Adrenal gland (tissue), 12 donors: ENCODE measurements around the gene VSTM1. TPM values are rescaled to one million over a fixed set of nuclear protein-coding genes. Genes with fewer than 3 reads are reported as not detected.
"Not testable (repeated sequence)": the region's sequence is repeated elsewhere in the genome, so short reads cannot be mapped to it uniquely, and the experiment has no call there.

Experiments
- DNase-seq, 7 donors: peaks; one replicate each; pipeline ENCODE4 v3.0.0-alpha.2; 2019 to 2020
- H3K27ac ChIP-seq, 5 donors: fragments of 200-600 bp; sonication (generic) in 4 of 5; 1 replicate in 3 of 5; 2 replicates in 2 of 5; pipeline versions ENCODE4 v1.5.1 to v1.8.0; 2016 to 2020; ENCODE audit warnings: mild to moderate bottlenecking in 1 of 5
- H3K27me3 ChIP-seq: fragments of 200-600 bp; 2 replicates; pipeline ENCODE4 v1.8.0; 2021
- H3K36me3 ChIP-seq, 2 donors: fragments of 200-600 bp; replicated peaks in 1 of 2; 1 replicate in 1 of 2; 2 replicates in 1 of 2; pipeline versions ENCODE4 v1.5.1 to v1.8.0; 2018 to 2022
- H3K4me1 ChIP-seq, 2 donors: fragments of 200-600 bp; replicated peaks in 1 of 2; 1 replicate in 1 of 2; 2 replicates in 1 of 2; pipeline versions ENCODE4 v1.5.1 to v1.8.0; 2018 to 2021
- H3K4me3 ChIP-seq, 4 donors: fragments of 200-600 bp; sonication (generic) in 3 of 4; one replicate each; pipeline ENCODE4 v1.5.1; 2016 to 2018
- H3K9me3 ChIP-seq, 3 donors: fragments of 200-600 bp; sonication (generic) in 1 of 3; replicated peaks in 1 of 3; 1 replicate in 2 of 3; 2 replicates in 1 of 3; pipeline versions ENCODE4 v1.5.1 to v1.8.0; 2016 to 2021
- CTCF ChIP-seq, 6 experiments: fragments of 450-650 bp in 4 of 6; fragments of 200-600 bp in 2 of 6; sonication (generic) in 1 of 6; IDR thresholded peaks; 1 replicate in 5 of 6; 2 replicates in 1 of 6; pipeline versions ENCODE4 v1.5.1 to v1.8.0; 2016 to 2021; ENCODE audit warnings: antibody characterized with exemption in 6 of 6, mild to moderate bottlenecking in 2 of 6, moderate library complexity in 1 of 6
- POLR2A ChIP-seq, 2 donors: fragments of 450-650 bp; IDR thresholded peaks; one replicate each; pipeline ENCODE4 v1.6.1; 2017; ENCODE audit warnings: antibody characterized with exemption in 2 of 2, mild to moderate bottlenecking in 2 of 2, moderate library complexity in 1 of 2
- WGBS, 4 donors: extraction: QIAGEN DNeasy Blood & Tissue Kit in 2 of 4; methylation state at CpG; one replicate each; pipeline versions ENCODE4 v1.1.5 to v1.1.7; 2013 to 2017; 5-methylcytosine and 5-hydroxymethylcytosine counted together
- intact Hi-C, 2 donors: fragments of 100-400 bp; cut with DNase I; formaldehyde crosslinking; loops; one replicate each; pipeline versions ENCODE4 v1.14.1 to v1.15.0; 2022 to 2023
- polyA plus RNA-seq, 3 donors: library from polyadenylated mRNA; stranded (reverse); fragments of 200-250 nt in 2 of 3; fragments of 350-450 nt in 1 of 3; fragmentation: Illumina TruSeq in 1 of 3; extraction: RNeasy Lipid Tissue Mini Kit (QIAGEN cat#74804) in 1 of 3; gene quantifications; one replicate each; pipeline ENCODE4 v1.2.3, GENCODE V29; 2013 to 2014
- total RNA-seq, 9 donors: library from RNA; depleted of rRNA in 4 of 9; stranded (reverse); fragments of >200 nt in 4 of 9; fragments of 120-200 nt in 1 of 9; fragmentation: NEBNext Ultra II Directional in 1 of 9; extraction: Animal tissue kit (Norgen Biotek cat#: 25700) in 1 of 9; gene quantifications; one replicate each; pipeline versions ENCODE4 v1.1.0 to v1.2.4, GENCODE V29; 2013 to 2023
- donor health status: healthy with polysubstance abuse.
- donor health status: Bipolar disorder and iron deficiency.
- donor health status: DM: yes; HTN: yes; CAD: no.
- donor health status: DM: no; HTN: no; CAD: no.
- donor health status: DM: no; HTN: no; CAD: no.
- donor health status: DM: yes; HTN: yes; CAD: no.

Gene VSTM1
- total and polyA plus RNA-seq, 12 donors: 0.83 TPM; not detected in 11

GRCh38 chr19:54040003-54040402, 23.7 kb downstream of the VSTM1 start:
- Histone ChIP-seq H3K27me3 (no peaks in the 10 kb centered on the region), H3K27ac (no peak overlapping the region), H3K4me1 (no peaks in the 10 kb centered on the region), H3K9me3 (no peaks in the 10 kb centered on the region), H3K36me3 (no peaks in the 10 kb centered on the region), H3K4me3 (no peak overlapping the region)
- no peak for DNase-seq
- intact Hi-C loops: no loop called here
- TF ChIP-seq POLR2A (IDR thresholded peaks at IDR 0.05): no peak
- TF ChIP-seq CTCF (IDR thresholded peaks at IDR 0.05): no peak
- 62 to 78% (median 72%) methylated on average over 4 of the region's 4 CpGs for WGBS, 4 donors

GRCh38 chr19:54036542-54036941, 27.2 kb downstream of the VSTM1 start:
- H3K27me3 ChIP-seq, DNase-seq, intact Hi-C loops: not testable (repeated sequence)

GRCh38 chr19:54035215-54036178, 28.2 kb downstream of the VSTM1 start:
- no peak overlapping the region for H3K27ac ChIP-seq
- no peaks in the 10 kb centered on the region for H3K36me3 ChIP-seq
- H3K4me1 ChIP-seq: no peaks in the 10 kb centered on the region
- intact Hi-C loops: no loop called here
- TF ChIP-seq CTCF (IDR thresholded peaks at IDR 0.05): no peak
- no peak for TF ChIP-seq POLR2A (IDR thresholded peaks at IDR 0.05)
- WGBS, 4 donors: 43 to 54% (median 51%) methylated on average over 4 of the region's 4 CpGs
- no peaks in the 10 kb centered on the region for H3K27me3 ChIP-seq
- no peaks in the 10 kb centered on the region for H3K9me3 ChIP-seq
- H3K4me3 ChIP-seq: no peak overlapping the region
- no peak for DNase-seq

More at GRCh38 chr19:54036542-54036941, 27.2 kb downstream of the VSTM1 start:
- 75 to 79% (median 77%) methylated on average over 5 of the region's 5 CpGs for WGBS, 4 donors
- not testable (repeated sequence) for H3K9me3 ChIP-seq, H3K36me3 ChIP-seq, H3K4me1 ChIP-seq, H3K27ac ChIP-seq, H3K4me3 ChIP-seq

- intact Hi-C loops: no loop called here
- H3K36me3 ChIP-seq: no peaks in the 10 kb centered on the region
- no peaks in the 10 kb centered on the region for H3K4me1 ChIP-seq
- TF ChIP-seq POLR2A (IDR thresholded peaks at IDR 0.05) (no peak), CTCF (IDR thresholded peaks at IDR 0.05) (no peak)
- no peak overlapping the region for H3K27ac ChIP-seq
- no peak overlapping the region for H3K4me3 ChIP-seq
- H3K9me3 ChIP-seq: no peaks in the 10 kb centered on the region
- 32 to 36% (median 35%) methylated on average over 13 of the region's 13 CpGs for WGBS, 4 donors
- peaks cover 8% of the 10 kb centered on the region for H3K27me3 ChIP-seq
- DNase-seq: no peak
Observed at GRCh38 chr19:54030895-54031586, 32.7 kb downstream of the VSTM1 start.
